HUES48 (cell line): Measurements from ENCODE around the gene F7.
"Not testable (repeated sequence)": the region's sequence is repeated elsewhere in the genome, so short reads cannot be mapped to it uniquely, and the experiment has no call there.

ENCODE experiments used
- H3K27ac ChIP-seq: one replicate; pipeline ENCODE4 v1.7.0; 2013; ENCODE audit warnings: low read depth, low read length, inconsistent platforms
- H3K27me3 ChIP-seq: 2 replicates; pipeline ENCODE4 v1.6.1; 2013; ENCODE audit warnings: mild to moderate bottlenecking, low read length; ENCODE audit not compliant: control insufficient read depth, insufficient read depth
- H3K36me3 ChIP-seq: 2 replicates; pipeline ENCODE4 v1.6.1; 2013; ENCODE audit warnings: low read length; ENCODE audit not compliant: control insufficient read depth, insufficient read depth
- H3K4me1 ChIP-seq: 2 replicates; pipeline ENCODE4 v1.6.1; 2013; ENCODE audit warnings: mild to moderate bottlenecking, low read length; ENCODE audit not compliant: control insufficient read depth, insufficient read depth
- H3K4me3 ChIP-seq: 2 replicates; pipeline ENCODE4 v1.5.1; 2013; ENCODE audit warnings: mild to moderate bottlenecking, low read depth, low read length
- H3K9ac ChIP-seq: 2 replicates; pipeline ENCODE4 v1.6.1; 2013; ENCODE audit warnings: mild to moderate bottlenecking, low read depth, low read length, moderate library complexity
- H3K9me3 ChIP-seq: 2 replicates; pipeline ENCODE4 v1.6.1; 2013; ENCODE audit warnings: low read length; ENCODE audit not compliant: control insufficient read depth, insufficient read depth

The F7 gene

GRCh38 chr13:113074401-113074800 is 31.2 kb upstream of the F7 start:
- Histone ChIP-seq H3K4me1 (no peaks in the 10 kb centered on the region; the same call in 1 of the 2 replicates), H3K27ac (no peak overlapping the region), H3K36me3 (peaks cover 4% of the 10 kb centered on the region; the same call in 1 of the 2 replicates), H3K9ac (no peak overlapping the region), H3K27me3 (no peaks in the 10 kb centered on the region), H3K9me3 (no peaks in the 10 kb centered on the region), H3K4me3 (no peak overlapping the region)

DNA sequence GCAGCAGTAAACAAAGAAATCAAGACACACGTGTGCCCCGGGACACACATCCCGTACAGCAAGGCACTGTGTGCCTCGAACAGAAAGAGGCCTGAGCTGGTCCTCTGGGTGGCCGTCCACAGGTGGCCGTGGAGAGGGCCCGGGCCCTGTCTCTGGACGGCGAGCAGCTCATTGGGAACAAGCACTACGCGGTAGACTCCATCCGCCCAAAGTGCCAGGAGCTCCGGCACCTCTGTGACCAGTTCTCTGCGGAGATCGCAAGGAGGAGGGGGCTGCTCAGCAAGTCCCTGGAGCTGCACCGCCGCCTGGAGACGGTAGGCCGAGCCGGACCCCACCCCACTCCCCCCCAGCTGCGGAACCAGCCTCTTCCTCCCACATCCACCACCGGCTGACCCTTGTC is 30.7 kb upstream of the F7 start:
- Histone ChIP-seq H3K27me3 (no peaks in the 10 kb centered on the region), H3K4me3 (no peak overlapping the region), H3K9me3 (no peaks in the 10 kb centered on the region), H3K4me1 (no peaks in the 10 kb centered on the region; the same call in 1 of the 2 replicates), H3K27ac (no peak overlapping the region), H3K9ac (no peak overlapping the region), H3K36me3 (peaks cover 4% of the 10 kb centered on the region; the same call in 1 of the 2 replicates)

DNA sequence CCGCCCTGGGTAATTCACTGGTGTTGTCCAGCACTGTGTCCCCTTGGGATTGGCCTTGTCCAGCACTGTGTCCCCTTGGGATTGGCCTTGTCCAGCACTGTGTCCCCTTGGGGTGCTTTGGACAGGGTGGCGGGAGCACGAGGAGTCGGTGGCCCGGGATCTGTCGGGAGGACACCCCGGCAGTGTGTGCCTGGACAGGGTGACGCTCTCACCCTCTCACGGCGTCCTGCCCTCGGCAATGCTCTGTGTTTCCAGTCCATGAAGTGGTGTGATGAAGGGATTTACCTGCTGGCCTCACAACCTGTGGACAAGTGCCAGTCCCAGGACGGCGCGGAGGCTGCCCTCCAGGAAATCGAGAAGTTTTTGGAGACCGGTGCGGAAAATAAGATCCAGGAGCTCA is 29.9 kb upstream of the F7 start:
- H3K27ac ChIP-seq = no peak overlapping the region
- no peak overlapping the region for H3K4me3 ChIP-seq
- no peaks in the 10 kb centered on the region for H3K4me1 ChIP-seq
- H3K9me3 ChIP-seq = no peaks in the 10 kb centered on the region
- peaks cover 4% of the 10 kb centered on the region; the same call in 1 of the 2 replicates for H3K36me3 ChIP-seq
- no peaks in the 10 kb centered on the region for H3K27me3 ChIP-seq
- no peak overlapping the region for H3K9ac ChIP-seq

DNA sequence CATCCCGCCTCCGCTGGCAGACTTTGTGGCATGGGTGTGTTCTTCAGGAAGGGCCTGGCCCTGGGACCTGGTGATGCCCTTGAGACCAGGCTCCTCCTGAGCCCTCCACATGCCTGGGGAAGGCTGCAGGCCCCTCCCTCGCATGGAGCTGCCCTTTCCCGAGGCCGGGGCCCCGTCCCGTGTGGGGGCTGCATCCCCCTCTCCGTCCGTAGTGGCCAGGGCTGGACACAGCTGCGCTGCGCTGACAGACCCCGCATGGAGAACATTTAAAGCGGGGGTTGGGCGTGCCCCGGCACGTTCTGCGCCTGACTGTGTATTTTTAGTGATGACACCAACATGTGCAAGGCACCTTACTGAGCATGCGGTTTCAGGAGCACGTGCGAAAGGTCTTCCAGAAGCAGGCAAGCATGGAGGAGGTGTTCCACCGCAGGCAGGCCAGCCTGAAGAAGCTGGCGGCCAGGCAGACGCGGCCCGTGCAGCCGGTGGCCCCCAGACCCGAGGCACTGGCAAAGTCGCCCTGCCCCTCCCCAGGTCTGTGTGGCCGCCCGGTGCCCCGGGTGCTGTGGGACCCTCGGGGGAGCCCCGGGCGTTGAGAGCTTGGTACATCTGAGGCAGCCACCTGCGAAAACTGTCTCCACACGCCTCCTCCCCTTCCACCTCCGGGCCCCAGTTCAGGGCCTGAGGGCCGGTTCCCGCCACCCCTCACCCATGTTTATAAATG is 28.8 kb upstream of the F7 start:
- no peaks in the 10 kb centered on the region for H3K4me1 ChIP-seq
- no peak overlapping the region for H3K4me3 ChIP-seq
- no peak overlapping the region for H3K9ac ChIP-seq
- peaks cover 4% of the 10 kb centered on the region; the same call in 1 of the 2 replicates for H3K36me3 ChIP-seq
- no peak overlapping the region for H3K27ac ChIP-seq
- H3K9me3 ChIP-seq = no peaks in the 10 kb centered on the region
- H3K27me3 ChIP-seq = no peaks in the 10 kb centered on the region

- H3K27me3 ChIP-seq = no peaks in the 10 kb centered on the region
- H3K36me3 ChIP-seq = peaks cover 4% of the 10 kb centered on the region; the same call in 1 of the 2 replicates
- H3K4me3 ChIP-seq = no peak overlapping the region
- no peaks in the 10 kb centered on the region for H3K4me1 ChIP-seq
- H3K9ac ChIP-seq = no peak overlapping the region
- no peak overlapping the region for H3K27ac ChIP-seq
- H3K9me3 ChIP-seq = no peaks in the 10 kb centered on the region
Measured at GRCh38 chr13:113077566-113077952, 28.0 kb upstream of the F7 start.

DNA sequence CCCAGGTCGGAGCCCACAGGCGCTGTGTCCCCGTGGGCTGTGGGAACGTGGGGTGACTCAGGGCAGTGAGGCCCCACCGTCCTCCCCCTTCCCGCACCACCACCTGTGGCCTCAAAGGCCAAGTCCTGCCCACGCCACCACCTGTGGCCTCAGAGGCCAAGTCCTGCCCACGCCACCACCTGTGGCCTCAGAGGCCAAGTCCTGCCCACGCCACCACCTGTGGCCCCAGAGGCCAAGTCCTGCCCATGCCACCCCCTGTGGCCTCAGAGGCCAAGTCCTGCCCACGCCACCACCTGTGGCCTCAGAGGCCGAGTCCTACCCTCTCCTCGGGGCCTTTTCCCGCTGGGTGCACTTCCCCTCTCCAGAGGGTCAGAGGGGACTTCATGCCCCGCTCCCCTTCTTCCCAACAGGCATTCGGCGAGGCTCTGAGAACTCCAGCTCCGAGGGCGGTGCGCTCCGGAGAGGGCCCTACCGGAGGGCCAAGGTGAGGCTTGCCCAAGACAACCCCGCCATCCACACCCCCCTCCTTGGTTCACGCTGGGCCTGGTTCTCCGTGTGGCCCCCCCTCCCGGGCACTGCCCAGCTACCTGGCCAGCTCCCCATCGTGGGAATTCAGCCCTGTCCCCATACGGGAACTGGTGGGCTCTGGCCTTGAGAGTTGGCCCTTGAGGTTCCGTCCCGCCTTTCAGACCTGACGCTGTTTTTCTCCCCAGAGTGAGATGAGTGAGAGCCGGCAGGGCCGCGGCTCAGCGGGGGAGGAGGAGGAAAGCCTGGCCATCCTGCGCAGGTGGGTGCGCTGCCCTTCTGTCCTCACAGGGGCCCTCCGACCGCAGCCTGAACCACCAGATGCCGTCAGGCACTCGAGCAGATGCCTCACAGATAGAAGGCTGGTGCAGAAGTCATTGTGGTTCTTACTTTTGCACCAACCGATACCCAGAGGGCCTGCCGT is 27.4 kb upstream of the F7 start:
- Histone ChIP-seq H3K36me3 (peaks cover 4% of the 10 kb centered on the region; the same call in 1 of the 2 replicates), H3K27me3 (no peaks in the 10 kb centered on the region), H3K9me3 (no peaks in the 10 kb centered on the region), H3K4me3 (no peak overlapping the region), H3K4me1 (no peaks in the 10 kb centered on the region), H3K9ac (no peak overlapping the region), H3K27ac (no peak overlapping the region)

DNA sequence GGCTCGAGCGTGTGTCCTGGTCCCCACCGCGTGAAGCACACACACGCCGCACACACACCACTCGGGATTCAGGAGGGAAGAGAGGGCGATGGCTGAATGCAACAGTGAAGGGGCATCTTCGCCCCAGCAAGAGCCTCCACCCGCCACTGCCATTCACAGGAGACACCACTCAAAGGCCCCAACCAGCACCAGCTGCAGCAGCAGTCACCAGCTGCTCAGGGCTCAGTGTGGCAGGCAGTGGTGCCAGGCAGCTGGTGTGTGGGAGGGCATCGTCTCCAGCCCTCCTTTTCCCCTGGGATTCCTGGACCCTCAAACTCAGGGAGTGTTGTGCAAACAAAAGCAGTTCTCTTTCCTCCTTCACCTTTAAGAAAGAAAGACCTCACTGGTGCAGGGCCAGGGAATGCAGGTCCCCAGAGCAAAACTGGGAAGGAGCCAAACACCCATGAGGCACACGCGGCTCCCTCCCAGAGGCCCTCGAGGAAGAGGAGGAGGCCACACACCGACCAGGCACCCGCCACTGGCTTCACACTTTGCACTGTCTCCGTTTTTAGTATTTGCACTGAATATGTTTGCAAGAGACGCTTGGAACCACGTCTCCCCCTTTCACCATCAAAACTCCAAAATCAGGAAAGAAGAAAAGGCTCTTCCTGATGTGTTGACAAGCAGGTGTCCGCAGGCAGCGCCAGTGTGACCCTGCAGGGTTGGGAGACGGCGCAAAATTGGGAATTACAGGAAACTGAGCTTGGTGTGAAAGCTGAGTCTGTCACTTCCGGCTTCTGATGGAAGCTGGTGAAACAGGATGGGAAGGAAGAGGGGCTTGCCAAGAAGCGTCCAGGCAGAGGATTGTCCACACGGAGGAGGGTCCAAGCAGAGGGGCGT is 26.4 kb upstream of the F7 start:
- Histone ChIP-seq H3K4me1 (no peaks in the 10 kb centered on the region), H3K9me3 (no peaks in the 10 kb centered on the region)

GRCh38 chr13:113079781-113080080 is 25.9 kb upstream of the F7 start:
- H3K9ac ChIP-seq, H3K27ac ChIP-seq, H3K9me3 ChIP-seq, H3K4me3 ChIP-seq, H3K36me3 ChIP-seq, H3K27me3 ChIP-seq, H3K4me1 ChIP-seq: not testable (repeated sequence)

More for the DNA sequence above, 26.4 kb upstream of the F7 start:
- Histone ChIP-seq H3K27ac (no peak overlapping the region), H3K4me3 (no peak overlapping the region), H3K9ac (no peak overlapping the region), H3K27me3 (no peaks in the 10 kb centered on the region), H3K36me3 (peaks cover 1% of the 10 kb centered on the region; the same call in 1 of the 2 replicates)

DNA sequence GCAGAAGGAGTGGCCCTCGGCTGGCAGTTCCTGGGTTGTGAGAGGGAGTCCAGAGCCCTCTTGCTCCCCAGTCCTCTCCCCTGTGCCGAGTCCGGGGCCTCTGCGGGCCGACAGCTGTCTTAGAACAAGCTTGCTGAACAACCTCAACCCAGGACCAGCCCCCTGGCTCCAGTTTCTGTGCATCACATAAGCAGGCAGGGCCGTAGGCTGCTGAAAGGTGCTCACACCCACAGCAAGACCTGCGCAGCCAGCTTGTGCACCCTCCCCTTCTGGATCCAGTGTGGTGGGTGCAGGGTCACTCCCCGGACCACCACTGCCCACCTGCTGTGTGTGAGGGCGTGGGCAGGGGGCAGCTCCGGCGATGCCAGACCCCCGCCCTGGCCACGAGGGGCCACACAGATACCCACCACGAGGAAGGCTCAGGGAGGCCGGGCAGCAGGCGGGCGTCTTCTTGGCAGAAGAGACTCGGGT is 25.2 kb upstream of the F7 start:
- no peak overlapping the region for H3K27ac ChIP-seq
- H3K9me3 ChIP-seq = no peaks in the 10 kb centered on the region
- H3K27me3 ChIP-seq = no peaks in the 10 kb centered on the region

DNA sequence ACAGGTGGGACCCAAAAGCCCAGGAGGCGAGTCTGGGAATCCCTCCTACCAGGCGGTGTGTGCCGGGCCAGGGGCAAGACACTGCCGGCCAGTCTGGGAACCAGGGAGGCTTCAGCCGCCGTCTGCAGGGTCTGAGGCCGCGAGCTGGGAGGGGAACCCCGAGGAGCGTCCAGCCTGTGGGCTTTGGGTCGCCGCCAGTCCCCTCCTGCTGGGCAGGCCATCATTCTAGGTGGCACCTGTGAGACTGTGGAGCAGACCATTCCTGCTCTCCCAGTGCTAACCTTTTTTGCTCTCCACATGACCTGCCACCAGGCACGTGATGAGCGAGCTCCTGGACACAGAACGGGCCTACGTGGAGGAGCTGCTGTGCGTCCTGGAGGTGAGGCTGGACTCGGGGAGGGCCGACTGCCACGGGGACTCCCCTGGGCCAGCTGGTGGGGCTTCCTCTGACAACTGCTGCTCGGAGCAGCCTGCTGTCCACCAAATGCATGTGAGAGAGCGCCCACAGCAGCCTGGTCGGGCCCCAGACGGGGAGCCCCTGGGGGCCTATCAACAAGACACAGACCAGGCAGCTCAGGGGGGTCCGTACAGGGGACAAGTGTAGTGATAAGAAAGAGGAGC is 24.6 kb upstream of the F7 start:
- Histone ChIP-seq H3K4me1 (no peaks in the 10 kb centered on the region), H3K4me3 (no peak overlapping the region), H3K9ac (no peak overlapping the region), H3K9me3 (no peaks in the 10 kb centered on the region), H3K27ac (no peak overlapping the region), H3K27me3 (no peaks in the 10 kb centered on the region), H3K36me3 (no peaks in the 10 kb centered on the region; the same call in 1 of the 2 replicates)

More for the DNA sequence above, 25.2 kb upstream of the F7 start:
- Histone ChIP-seq H3K4me3 (no peak overlapping the region), H3K9ac (no peak overlapping the region), H3K36me3 (no peaks in the 10 kb centered on the region; the same call in 1 of the 2 replicates), H3K4me1 (no peaks in the 10 kb centered on the region)
